GM23338 (cell line): ENCODE measurements around the gene HAL. TPM values are rescaled to one million over a fixed set of nuclear protein-coding genes. Genes with fewer than 3 reads are reported as not detected.

ENCODE experiments used
- ATAC-seq: fragments of 200-7000 bp; cut with Tn5 transposase; 3 replicates; pipeline ENCODE4 v1.9.1; 2020
- DNase-seq: peaks from one replicate; pipeline ENCODE4 v3.0.0-alpha.2; 2015; ENCODE audit warnings: low spot score
- H2AFZ ChIP-seq: fragments of 200-600 bp; sonication (generic); 2 replicates; pipeline ENCODE4 v1.8.0; 2016; ENCODE audit warnings: antibody characterized with exemption, mild to moderate bottlenecking, moderate library complexity
- H3F3A ChIP-seq: fragments of 200-600 bp; sonication (generic); replicated peaks from 2 replicates; pipeline ENCODE4 v1.8.0; 2017; ENCODE audit warnings: antibody characterized with exemption, mixed run types, low read depth
- H3K27ac ChIP-seq: fragments of 200-600 bp; sonication (generic); 2 replicates; pipeline ENCODE4 v1.6.1; 2016; ENCODE audit warnings: low read depth
- H3K27me3 ChIP-seq: fragments of 200-600 bp; sonication (generic); 2 replicates; pipeline ENCODE4 v1.8.0; 2016; ENCODE audit warnings: mild to moderate bottlenecking, mixed run types, moderate library complexity; ENCODE audit not compliant: insufficient read depth
- H3K36me3 ChIP-seq: fragments of 200-600 bp; sonication (generic); 2 replicates; pipeline ENCODE4 v1.8.0; 2016; ENCODE audit warnings: mild to moderate bottlenecking; ENCODE audit not compliant: insufficient read depth
- H3K4me1 ChIP-seq: fragments of 200-600 bp; sonication (generic); 2 replicates; pipeline ENCODE4 v1.8.0; 2016; ENCODE audit warnings: mild to moderate bottlenecking, moderate library complexity; ENCODE audit not compliant: insufficient read depth
- H3K4me2 ChIP-seq: fragments of 200-600 bp; sonication (generic); 2 replicates; pipeline ENCODE4 v1.7.1; 2017; ENCODE audit warnings: mixed run types
- H3K4me3 ChIP-seq: fragments of 200-600 bp; sonication (generic); 2 replicates; pipeline ENCODE4 v1.6.1; 2016; ENCODE audit warnings: mixed run types
- H3K79me2 ChIP-seq: fragments of 200-600 bp; sonication (generic); replicated peaks from 2 replicates; pipeline ENCODE4 v1.8.0; 2017; ENCODE audit warnings: mild to moderate bottlenecking; ENCODE audit not compliant: insufficient read depth
- H3K9me2 ChIP-seq: fragments of 200-600 bp; sonication (generic); 2 replicates; pipeline ENCODE4 v1.8.0; 2017; ENCODE audit not compliant: insufficient read depth
- H4K20me1 ChIP-seq: fragments of 200-600 bp; sonication (generic); replicated peaks from 2 replicates; pipeline ENCODE4 v1.8.0; 2017; ENCODE audit warnings: mild to moderate bottlenecking; ENCODE audit not compliant: insufficient read depth
- H3K27ac Mint-ChIP-seq: 2 replicates; pipeline ENCODE4 v1.8.0; 2020; ENCODE audit warnings: inconsistent platforms, mild to moderate bottlenecking, moderate library complexity, mixed read lengths
- H3K27me3 Mint-ChIP-seq: 3 replicates; pipeline ENCODE4 v1.8.0; 2022; ENCODE audit warnings: low read depth, mild to moderate bottlenecking, moderate library complexity, mixed read lengths, inconsistent platforms; ENCODE audit not compliant: insufficient read depth, poor library complexity
- H3K36me3 Mint-ChIP-seq: 3 replicates; pipeline ENCODE4 v1.8.0; 2021; ENCODE audit warnings: low read depth, mild to moderate bottlenecking, inconsistent platforms, moderate library complexity, mixed read lengths
- H3K4me1 Mint-ChIP-seq: 3 replicates; pipeline ENCODE4 v1.8.0; 2020; ENCODE audit warnings: mild to moderate bottlenecking, inconsistent platforms, mixed read lengths
- H3K4me3 Mint-ChIP-seq: 3 replicates; pipeline ENCODE4 v1.8.0; 2021; ENCODE audit warnings: moderate library complexity, mild to moderate bottlenecking, inconsistent platforms, mixed read lengths
- H3K9me3 Mint-ChIP-seq: 3 replicates; pipeline ENCODE4 v1.8.0; 2020; ENCODE audit warnings: moderate library complexity, mild to moderate bottlenecking, inconsistent platforms, mixed read lengths
- CREB1 ChIP-seq: fragments of 250-450 bp; sonication (Bioruptor Pico); IDR thresholded peaks from 2 replicates; pipeline ENCODE4 v1.5.0; 2020; ENCODE audit warnings: low read depth, mild to moderate bottlenecking, moderate library complexity
- EZH2 ChIP-seq: fragments of 200-600 bp; sonication (generic); IDR thresholded peaks from one replicate; pipeline ENCODE4 v1.8.0; 2017; ENCODE audit warnings: antibody characterized with exemption, mild to moderate bottlenecking, low read depth; ENCODE audit not compliant: unreplicated experiment
- EZH2phosphoT487 ChIP-seq: fragments of 200-600 bp; sonication (generic); IDR thresholded peaks from one replicate; pipeline ENCODE4 v1.8.1; 2018; ENCODE audit warnings: antibody characterized with exemption; ENCODE audit not compliant: unreplicated experiment
- JUNB ChIP-seq: IDR thresholded peaks from one replicate; pipeline ENCODE4 v1.6.1; 2016; ENCODE audit warnings: antibody characterized with exemption; ENCODE audit not compliant: unreplicated experiment
- NANOG ChIP-seq: IDR thresholded peaks from 2 replicates; pipeline ENCODE4 v1.6.1; 2016; ENCODE audit warnings: antibody characterized with exemption, borderline replicate concordance
- POLR2AphosphoS5 ChIP-seq: IDR thresholded peaks from 2 replicates; pipeline ENCODE4 v1.6.1; 2016; ENCODE audit warnings: antibody characterized with exemption, low read depth
- STAT1 ChIP-seq: IDR thresholded peaks from one replicate; pipeline ENCODE4 v1.6.1; 2016; ENCODE audit warnings: antibody characterized with exemption; ENCODE audit not compliant: unreplicated experiment
- ZNF114 ChIP-seq: fragments of 250-450 bp; sonication (Bioruptor Pico); IDR thresholded peaks from 2 replicates; pipeline ENCODE4 v1.5.0; 2020; ENCODE audit warnings: mild to moderate bottlenecking, moderate library complexity
- ZNF331 ChIP-seq: fragments of 250-450 bp; sonication (Bioruptor Pico); IDR thresholded peaks from 2 replicates; pipeline ENCODE4 v1.5.0; 2020; ENCODE audit warnings: low read depth, mild to moderate bottlenecking, moderate library complexity
- polyA plus RNA-seq: library from polyadenylated mRNA; unstranded; fragments of >200 nt; fragmentation: Nextera tagmentation; extraction: Ambion mirVana; gene quantifications from 2 replicates; pipeline ENCODE4 v1.2.1, GENCODE V29; 2016
- total RNA-seq: library from RNA; depleted of rRNA; stranded (reverse); fragments of >200 nt; shearing (Covaris generic); gene quantifications from 2 replicates; pipeline ENCODE4 v1.2.3, GENCODE V29; 2014
- TF ChIP-seq, protein P1 (sequence below): IDR thresholded peaks from 2 replicates; pipeline ENCODE4 v1.6.1; 2016; ENCODE audit warnings: antibody characterized with exemption
- TF ChIP-seq, protein P2 (sequence below), 2 experiments: fragments of 200-600 bp in 1 of 2; sonication (generic) in 1 of 2; conservative IDR thresholded peaks; 2 replicates each; pipeline versions ENCODE4 v1.5.1 to v1.6.1; 2016 to 2017; ENCODE audit warnings: antibody characterized with exemption in 2 of 2, low read depth in 2 of 2, mild to moderate bottlenecking in 2 of 2, moderate library complexity in 1 of 2
- TF ChIP-seq, protein P3 (sequence below): IDR thresholded peaks from one replicate; pipeline ENCODE4 v1.6.1; 2018; ENCODE audit warnings: antibody characterized with exemption; ENCODE audit not compliant: unreplicated experiment
- TF ChIP-seq, protein P4 (sequence below): fragments of 250-450 bp; sonication (Bioruptor Pico); IDR thresholded peaks from 2 replicates; pipeline ENCODE4 v1.5.0; 2020; ENCODE audit warnings: mild to moderate bottlenecking, moderate library complexity

HAL gene
- total and polyA plus RNA-seq, 2 experiments from 2014 or later = 0.17 to 0.24 TPM

DNA sequence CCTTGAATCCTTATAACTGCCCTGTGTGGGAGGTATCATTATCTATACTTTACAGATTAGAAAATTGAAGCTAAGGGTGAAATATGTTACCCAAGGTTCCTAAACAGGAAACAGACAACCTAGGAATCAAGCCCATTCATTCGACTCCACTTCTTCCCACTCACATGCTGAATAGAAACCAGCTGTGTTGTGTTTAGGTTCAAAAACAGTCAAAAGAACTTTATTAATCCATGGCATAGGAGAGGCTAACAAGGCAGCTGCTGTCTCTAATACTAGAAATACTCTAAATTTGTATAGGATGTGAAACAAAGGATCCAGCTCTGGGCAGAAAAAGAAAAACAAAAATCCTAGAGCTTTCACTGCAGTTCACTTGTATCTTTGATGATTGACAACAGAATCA lies 43.1 kb downstream of the HAL start:
- Histone ChIP-seq H3K79me2 (no peaks in the 10 kb centered on the region), H3K4me3 (no peak overlapping the region), H4K20me1 (no peaks in the 10 kb centered on the region), H3K36me3 (no peaks in the 10 kb centered on the region), H3K9me2 (peaks cover 6% of the 10 kb centered on the region; the same call in 1 of the 2 replicates), H3K4me1 (peaks cover 12% of the 10 kb centered on the region), H3K27ac (no peak overlapping the region), H2AFZ (no peak overlapping the region), H3K4me2 (no peak overlapping the region), H3F3A (no peaks in the 10 kb centered on the region), H3K27me3 (no peaks in the 10 kb centered on the region)
- DNase-seq (no peak), ATAC-seq (no peak)
- no peak overlapping the region for H3K27ac Mint-ChIP-seq
- H3K36me3 Mint-ChIP-seq = no peaks in the 10 kb centered on the region
- peaks cover 23% of the 10 kb centered on the region; the same call in 2 of the 3 replicates for H3K4me1 Mint-ChIP-seq
- no peak overlapping the region for H3K4me3 Mint-ChIP-seq
- no peaks in the 10 kb centered on the region; the same call in 2 of the 3 replicates for H3K9me3 Mint-ChIP-seq
- TF ChIP-seq STAT1 (no peak), EZH2 (no peak), ZNF331 (CRISPR knock-in tag) (no peak), JUNB (no peak), ZNF114 (CRISPR knock-in tag) (no peak), POLR2AphosphoS5 (no peak), EZH2phosphoT487 (no peak), CREB1 (CRISPR knock-in tag) (no peak), NANOG (no peak)
- TF ChIP-seq, protein P1, sequence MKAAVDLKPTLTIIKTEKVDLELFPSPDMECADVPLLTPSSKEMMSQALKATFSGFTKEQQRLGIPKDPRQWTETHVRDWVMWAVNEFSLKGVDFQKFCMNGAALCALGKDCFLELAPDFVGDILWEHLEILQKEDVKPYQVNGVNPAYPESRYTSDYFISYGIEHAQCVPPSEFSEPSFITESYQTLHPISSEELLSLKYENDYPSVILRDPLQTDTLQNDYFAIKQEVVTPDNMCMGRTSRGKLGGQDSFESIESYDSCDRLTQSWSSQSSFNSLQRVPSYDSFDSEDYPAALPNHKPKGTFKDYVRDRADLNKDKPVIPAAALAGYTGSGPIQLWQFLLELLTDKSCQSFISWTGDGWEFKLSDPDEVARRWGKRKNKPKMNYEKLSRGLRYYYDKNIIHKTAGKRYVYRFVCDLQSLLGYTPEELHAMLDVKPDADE = no peak
- TF ChIP-seq, protein P2, sequence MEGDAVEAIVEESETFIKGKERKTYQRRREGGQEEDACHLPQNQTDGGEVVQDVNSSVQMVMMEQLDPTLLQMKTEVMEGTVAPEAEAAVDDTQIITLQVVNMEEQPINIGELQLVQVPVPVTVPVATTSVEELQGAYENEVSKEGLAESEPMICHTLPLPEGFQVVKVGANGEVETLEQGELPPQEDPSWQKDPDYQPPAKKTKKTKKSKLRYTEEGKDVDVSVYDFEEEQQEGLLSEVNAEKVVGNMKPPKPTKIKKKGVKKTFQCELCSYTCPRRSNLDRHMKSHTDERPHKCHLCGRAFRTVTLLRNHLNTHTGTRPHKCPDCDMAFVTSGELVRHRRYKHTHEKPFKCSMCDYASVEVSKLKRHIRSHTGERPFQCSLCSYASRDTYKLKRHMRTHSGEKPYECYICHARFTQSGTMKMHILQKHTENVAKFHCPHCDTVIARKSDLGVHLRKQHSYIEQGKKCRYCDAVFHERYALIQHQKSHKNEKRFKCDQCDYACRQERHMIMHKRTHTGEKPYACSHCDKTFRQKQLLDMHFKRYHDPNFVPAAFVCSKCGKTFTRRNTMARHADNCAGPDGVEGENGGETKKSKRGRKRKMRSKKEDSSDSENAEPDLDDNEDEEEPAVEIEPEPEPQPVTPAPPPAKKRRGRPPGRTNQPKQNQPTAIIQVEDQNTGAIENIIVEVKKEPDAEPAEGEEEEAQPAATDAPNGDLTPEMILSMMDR (conservative IDR thresholded peaks at IDR 0.05; ENCODE audit: low read depth in 2 of 2) = no peak
- TF ChIP-seq, protein P3, sequence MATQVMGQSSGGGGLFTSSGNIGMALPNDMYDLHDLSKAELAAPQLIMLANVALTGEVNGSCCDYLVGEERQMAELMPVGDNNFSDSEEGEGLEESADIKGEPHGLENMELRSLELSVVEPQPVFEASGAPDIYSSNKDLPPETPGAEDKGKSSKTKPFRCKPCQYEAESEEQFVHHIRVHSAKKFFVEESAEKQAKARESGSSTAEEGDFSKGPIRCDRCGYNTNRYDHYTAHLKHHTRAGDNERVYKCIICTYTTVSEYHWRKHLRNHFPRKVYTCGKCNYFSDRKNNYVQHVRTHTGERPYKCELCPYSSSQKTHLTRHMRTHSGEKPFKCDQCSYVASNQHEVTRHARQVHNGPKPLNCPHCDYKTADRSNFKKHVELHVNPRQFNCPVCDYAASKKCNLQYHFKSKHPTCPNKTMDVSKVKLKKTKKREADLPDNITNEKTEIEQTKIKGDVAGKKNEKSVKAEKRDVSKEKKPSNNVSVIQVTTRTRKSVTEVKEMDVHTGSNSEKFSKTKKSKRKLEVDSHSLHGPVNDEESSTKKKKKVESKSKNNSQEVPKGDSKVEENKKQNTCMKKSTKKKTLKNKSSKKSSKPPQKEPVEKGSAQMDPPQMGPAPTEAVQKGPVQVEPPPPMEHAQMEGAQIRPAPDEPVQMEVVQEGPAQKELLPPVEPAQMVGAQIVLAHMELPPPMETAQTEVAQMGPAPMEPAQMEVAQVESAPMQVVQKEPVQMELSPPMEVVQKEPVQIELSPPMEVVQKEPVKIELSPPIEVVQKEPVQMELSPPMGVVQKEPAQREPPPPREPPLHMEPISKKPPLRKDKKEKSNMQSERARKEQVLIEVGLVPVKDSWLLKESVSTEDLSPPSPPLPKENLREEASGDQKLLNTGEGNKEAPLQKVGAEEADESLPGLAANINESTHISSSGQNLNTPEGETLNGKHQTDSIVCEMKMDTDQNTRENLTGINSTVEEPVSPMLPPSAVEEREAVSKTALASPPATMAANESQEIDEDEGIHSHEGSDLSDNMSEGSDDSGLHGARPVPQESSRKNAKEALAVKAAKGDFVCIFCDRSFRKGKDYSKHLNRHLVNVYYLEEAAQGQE = no peak
- TF ChIP-seq, protein P4, sequence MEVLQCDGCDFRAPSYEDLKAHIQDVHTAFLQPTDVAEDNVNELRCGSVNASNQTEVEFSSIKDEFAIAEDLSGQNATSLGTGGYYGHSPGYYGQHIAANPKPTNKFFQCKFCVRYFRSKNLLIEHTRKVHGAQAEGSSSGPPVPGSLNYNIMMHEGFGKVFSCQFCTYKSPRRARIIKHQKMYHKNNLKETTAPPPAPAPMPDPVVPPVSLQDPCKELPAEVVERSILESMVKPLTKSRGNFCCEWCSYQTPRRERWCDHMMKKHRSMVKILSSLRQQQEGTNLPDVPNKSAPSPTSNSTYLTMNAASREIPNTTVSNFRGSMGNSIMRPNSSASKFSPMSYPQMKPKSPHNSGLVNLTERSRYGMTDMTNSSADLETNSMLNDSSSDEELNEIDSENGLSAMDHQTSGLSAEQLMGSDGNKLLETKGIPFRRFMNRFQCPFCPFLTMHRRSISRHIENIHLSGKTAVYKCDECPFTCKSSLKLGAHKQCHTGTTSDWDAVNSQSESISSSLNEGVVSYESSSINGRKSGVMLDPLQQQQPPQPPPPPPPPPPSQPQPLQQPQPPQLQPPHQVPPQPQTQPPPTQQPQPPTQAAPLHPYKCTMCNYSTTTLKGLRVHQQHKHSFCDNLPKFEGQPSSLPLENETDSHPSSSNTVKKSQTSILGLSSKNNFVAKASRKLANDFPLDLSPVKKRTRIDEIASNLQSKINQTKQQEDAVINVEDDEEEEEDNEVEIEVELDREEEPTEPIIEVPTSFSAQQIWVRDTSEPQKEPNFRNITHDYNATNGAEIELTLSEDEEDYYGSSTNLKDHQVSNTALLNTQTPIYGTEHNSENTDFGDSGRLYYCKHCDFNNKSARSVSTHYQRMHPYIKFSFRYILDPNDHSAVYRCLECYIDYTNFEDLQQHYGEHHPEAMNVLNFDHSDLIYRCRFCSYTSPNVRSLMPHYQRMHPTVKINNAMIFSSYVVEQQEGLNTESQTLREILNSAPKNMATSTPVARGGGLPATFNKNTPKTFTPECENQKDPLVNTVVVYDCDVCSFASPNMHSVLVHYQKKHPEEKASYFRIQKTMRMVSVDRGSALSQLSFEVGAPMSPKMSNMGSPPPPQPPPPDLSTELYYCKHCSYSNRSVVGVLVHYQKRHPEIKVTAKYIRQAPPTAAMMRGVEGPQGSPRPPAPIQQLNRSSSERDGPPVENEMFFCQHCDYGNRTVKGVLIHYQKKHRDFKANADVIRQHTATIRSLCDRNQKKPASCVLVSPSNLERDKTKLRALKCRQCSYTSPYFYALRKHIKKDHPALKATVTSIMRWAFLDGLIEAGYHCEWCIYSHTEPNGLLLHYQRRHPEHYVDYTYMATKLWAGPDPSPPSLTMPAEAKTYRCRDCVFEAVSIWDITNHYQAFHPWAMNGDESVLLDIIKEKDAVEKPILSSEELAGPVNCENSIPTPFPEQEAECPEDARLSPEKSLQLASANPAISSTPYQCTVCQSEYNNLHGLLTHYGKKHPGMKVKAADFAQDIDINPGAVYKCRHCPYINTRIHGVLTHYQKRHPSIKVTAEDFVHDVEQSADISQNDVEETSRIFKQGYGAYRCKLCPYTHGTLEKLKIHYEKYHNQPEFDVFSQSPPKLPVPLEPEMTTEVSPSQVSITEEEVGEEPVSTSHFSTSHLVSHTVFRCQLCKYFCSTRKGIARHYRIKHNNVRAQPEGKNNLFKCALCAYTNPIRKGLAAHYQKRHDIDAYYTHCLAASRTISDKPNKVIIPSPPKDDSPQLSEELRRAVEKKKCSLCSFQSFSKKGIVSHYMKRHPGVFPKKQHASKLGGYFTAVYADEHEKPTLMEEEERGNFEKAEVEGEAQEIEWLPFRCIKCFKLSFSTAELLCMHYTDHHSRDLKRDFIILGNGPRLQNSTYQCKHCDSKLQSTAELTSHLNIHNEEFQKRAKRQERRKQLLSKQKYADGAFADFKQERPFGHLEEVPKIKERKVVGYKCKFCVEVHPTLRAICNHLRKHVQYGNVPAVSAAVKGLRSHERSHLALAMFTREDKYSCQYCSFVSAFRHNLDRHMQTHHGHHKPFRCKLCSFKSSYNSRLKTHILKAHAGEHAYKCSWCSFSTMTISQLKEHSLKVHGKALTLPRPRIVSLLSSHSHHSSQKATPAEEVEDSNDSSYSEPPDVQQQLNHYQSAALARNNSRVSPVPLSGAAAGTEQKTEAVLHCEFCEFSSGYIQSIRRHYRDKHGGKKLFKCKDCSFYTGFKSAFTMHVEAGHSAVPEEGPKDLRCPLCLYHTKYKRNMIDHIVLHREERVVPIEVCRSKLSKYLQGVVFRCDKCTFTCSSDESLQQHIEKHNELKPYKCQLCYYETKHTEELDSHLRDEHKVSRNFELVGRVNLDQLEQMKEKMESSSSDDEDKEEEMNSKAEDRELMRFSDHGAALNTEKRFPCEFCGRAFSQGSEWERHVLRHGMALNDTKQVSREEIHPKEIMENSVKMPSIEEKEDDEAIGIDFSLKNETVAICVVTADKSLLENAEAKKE = no peak
- H3K27me3 Mint-ChIP-seq = peaks cover 5% of the 10 kb centered on the region
